GM21576 (cell line): ENCODE data around the gene LPAR3.

Experiments
- ATAC-seq: cut with Tn5 transposase; IDR thresholded peaks from one replicate; pipeline ENCODE4 v1.9.1; 2021; ENCODE audit warnings: mild to moderate bottlenecking, moderate library complexity; ENCODE audit not compliant: unreplicated experiment

LPAR3 gene

GRCh38 chr1:84859866-84860265 is 33.1 kb downstream of the LPAR3 start:
- no peak for ATAC-seq

- ATAC-seq, result no peak
These were observed 35.1 kb downstream of the LPAR3 start for GRCh38 chr1:84857906-84858305.

- no peak for ATAC-seq
These were observed 36.2 kb downstream of the LPAR3 start for GRCh38 chr1:84856726-84857270.

- no peak for ATAC-seq
These were observed 37.0 kb downstream of the LPAR3 start for GRCh38 chr1:84855691-84856630.

- ATAC-seq, result no peak
These were observed 37.8 kb downstream of the LPAR3 start for GRCh38 chr1:84855168-84855567.

GRCh38 chr1:84853741-84854721 is 39.0 kb downstream of the LPAR3 start:
- peak; percentile 95 for ATAC-seq

GRCh38 chr1:84851839-84852238 is 41.2 kb downstream of the LPAR3 start:
- ATAC-seq, result no peak

- ATAC-seq, result no peak
These were observed 43.5 kb downstream of the LPAR3 start for GRCh38 chr1:84849357-84849975.

- no peak for ATAC-seq
These were observed 45.5 kb downstream of the LPAR3 start for GRCh38 chr1:84847253-84848250.

GRCh38 chr1:84846387-84846786 is 46.6 kb downstream of the LPAR3 start:
- ATAC-seq, result no peak

- ATAC-seq, result no peak
These were observed 47.6 kb downstream of the LPAR3 start for GRCh38 chr1:84845357-84845756.

- ATAC-seq, result no peak
These were observed 48.9 kb downstream of the LPAR3 start for GRCh38 chr1:84844094-84844493.

GRCh38 chr1:84842748-84843231 is 50.2 kb downstream of the LPAR3 start:
- no peak for ATAC-seq

GRCh38 chr1:84841971-84842370 is 51.0 kb downstream of the LPAR3 start:
- no peak for ATAC-seq

- ATAC-seq, result no peak
These were observed 52.7 kb downstream of the LPAR3 start for GRCh38 chr1:84840346-84840745.

- ATAC-seq, result no peak
These were observed 53.5 kb downstream of the LPAR3 start for GRCh38 chr1:84839544-84839943.

GRCh38 chr1:84836145-84836544 is 56.9 kb downstream of the LPAR3 start:
- no peak for ATAC-seq

GRCh38 chr1:84835169-84835568 is 57.8 kb downstream of the LPAR3 start:
- no peak for ATAC-seq

GRCh38 chr1:84834419-84835064 is 58.5 kb downstream of the LPAR3 start:
- no peak for ATAC-seq
